T follicular helper cell (primary cell): ENCODE results near the gene PLA2R1.

Source experiments
- DNase-seq: peaks from one replicate; pipeline ENCODE4 v3.0.0-alpha.2; 2020; ENCODE audit warnings: low read depth
- total RNA-seq, 2 experiments: gene quantifications; one replicate each; lab custom pipeline; 2026; lab: John Stamatoyannopoulos, UW

Gene PLA2R1
- 0 reads per million in 2 experiments for total RNA-seq

- no peak for DNase-seq
Measured at GRCh38 chr2:160062292-160063005, at the start of gene PLA2R1. Gene PLA2R1 (minus strand): TSS chr2:160062615. CDS start chr2:160062403, 212 bp downstream.

DNA sequence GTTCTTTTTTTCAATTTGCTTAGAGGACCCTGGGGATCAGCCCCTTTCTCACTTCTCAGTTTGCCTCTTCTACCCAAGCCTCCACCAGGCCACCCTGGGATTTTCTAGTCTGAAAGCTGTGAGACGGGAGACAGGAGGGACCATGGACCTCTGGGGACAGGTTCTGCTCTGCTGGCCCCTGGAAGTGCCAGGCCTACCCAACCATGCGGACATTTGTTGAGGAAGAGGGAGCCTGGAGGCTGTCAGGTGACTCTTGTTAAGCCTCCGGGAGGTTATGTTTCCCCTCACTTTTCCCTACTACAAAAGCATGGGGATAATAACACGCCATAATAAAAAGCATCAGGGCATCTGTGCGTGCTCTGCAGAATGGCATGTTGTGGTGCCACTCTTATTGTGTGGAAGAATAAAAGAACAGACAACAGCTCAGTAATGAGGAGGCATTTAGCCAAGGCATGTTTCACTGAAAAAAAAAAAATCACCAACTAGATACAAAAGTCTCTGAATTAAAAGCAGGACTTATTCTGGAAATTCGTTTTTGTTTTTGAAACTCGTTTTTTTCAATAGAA, 48.3 kb upstream of the PLA2R1 start:
- no peak for DNase-seq

- peak; percentile 37 for DNase-seq
Measured at GRCh38 chr2:160109939-160110673, 47.7 kb upstream of the PLA2R1 start.

GRCh38 chr2:160109243-160109642, 46.8 kb upstream of the PLA2R1 start:
- DNase-seq, result no peak

DNA sequence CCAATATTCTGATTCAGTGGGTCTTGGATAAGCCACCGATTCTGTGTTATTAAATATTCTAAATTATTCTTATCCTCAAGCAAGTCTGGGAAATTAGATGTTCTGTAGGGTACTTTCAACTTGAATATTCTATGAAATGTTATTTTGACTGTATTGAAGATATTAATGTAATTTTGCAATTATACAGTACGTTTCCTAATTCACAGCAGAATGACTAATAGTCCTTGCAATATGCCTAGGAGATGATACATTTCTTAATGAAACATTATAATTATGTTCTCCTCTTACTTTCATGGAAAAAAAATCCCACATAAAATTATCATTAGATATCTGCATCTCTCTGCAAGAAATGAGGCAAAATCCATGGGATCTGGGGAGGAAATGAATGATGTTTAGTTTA, 46.2 kb upstream of the PLA2R1 start:
- DNase-seq, result no peak

- DNase-seq, result no peak
Measured at GRCh38 chr2:160105366-160105765, 43.0 kb upstream of the PLA2R1 start.

DNA sequence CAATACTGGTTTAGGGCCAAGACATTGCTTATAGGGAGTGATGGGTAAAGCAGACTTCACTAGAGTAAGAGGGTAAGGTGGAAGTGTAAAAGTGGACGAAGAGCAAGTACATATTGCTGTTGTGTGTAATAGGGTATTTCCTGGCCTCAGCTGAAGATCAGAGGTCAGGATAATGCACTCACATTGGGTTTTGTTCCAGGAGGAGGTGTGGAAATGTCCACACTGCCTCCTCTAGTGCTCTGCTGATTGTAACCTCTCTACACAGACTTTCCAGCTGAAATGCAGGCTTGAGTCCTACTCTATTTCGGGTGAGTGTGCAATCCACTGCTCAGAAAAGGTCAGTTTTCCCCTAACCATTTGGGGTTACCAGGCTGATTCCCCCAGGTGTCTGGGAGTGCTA, 41.7 kb upstream of the PLA2R1 start:
- no peak for DNase-seq

- DNase-seq, result no peak
Measured at GRCh38 chr2:160097326-160097725, 34.9 kb upstream of the PLA2R1 start.

DNA sequence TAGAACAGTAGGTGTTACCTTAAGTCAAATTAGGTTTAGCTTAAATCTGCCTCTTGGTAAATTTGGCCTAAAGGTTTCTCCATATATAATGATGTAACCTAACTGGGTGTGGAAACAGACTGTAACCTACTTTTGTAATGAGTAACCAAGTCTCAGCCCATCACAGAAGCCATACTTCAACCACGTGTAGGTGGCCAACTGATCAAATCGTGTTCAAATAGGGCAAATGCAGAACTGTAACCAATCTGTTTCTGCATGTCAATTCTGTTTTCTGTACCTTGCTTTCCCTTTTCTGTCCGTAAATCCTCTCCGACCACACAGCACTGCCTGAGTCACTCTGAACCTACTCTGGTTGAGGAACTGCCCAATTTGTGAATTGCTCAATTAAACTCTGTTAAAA, 34.0 kb upstream of the PLA2R1 start:
- no peak for DNase-seq

DNA sequence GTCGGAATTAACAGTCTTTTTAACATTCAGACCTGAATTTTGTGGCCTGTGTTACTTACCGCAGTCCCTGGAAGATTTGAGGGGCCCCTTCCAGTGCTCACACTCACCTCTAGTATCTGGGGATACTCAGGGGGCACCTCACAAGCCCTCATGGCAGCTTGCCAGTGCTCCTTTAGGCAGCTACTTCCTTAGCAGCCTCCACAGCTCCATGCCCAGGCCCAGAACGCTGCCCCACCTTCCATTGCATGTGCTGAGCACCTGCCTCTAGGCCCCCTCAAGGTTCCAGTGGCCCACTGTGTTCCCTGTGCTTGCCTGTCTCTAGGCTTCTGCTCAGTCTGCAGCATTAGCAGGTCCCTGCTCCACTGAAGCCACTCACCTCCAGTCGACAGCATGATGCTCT, 30.0 kb upstream of the PLA2R1 start:
- no peak for DNase-seq

- no peak for DNase-seq
Measured at GRCh38 chr2:160091381-160091780, 29.0 kb upstream of the PLA2R1 start.

DNA sequence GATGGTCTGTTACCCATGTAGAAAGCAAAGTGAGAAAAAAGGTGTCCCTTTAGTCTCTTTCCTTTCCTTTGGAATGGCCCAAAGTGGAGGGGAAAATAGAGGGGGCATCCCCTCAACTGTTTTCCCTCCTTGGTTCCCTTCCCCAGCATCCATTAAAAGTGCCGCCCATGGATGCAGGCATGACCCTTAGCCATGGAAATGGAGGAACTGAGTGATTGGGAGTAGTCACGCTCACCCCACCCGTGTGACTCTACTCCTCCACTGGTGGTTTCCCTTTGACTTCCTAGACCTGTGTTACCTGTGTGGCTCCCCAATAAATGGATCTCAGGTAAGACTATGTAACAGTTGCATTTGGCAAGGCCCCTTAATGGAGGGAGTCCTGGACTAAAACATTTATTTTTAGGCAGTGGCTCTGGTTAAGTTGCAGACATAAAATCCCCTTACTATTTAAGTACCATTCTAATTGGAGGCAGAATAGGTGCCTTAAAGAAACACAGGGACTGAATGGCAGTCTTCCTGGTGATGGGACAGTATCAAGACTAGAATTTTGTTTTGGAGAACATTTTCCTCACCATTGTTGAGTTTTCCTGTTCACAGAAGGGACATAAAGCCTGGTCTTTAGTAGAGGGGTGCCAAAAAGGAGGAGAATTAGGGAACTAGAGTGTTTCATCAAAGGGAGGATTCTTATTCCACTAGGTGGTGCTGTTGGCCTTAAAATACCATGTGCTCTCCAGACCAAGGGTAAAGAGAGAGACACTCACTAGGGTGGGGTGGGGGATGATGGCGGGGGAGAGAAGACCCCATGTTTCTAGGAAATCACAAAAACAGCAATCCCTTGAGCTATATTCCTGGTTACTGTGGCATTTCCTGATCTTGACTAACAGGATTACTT, 25.7 kb upstream of the PLA2R1 start:
- DNase-seq, result no peak

- DNase-seq, result no peak
Measured at GRCh38 chr2:160085662-160086061, 23.2 kb upstream of the PLA2R1 start.

DNA sequence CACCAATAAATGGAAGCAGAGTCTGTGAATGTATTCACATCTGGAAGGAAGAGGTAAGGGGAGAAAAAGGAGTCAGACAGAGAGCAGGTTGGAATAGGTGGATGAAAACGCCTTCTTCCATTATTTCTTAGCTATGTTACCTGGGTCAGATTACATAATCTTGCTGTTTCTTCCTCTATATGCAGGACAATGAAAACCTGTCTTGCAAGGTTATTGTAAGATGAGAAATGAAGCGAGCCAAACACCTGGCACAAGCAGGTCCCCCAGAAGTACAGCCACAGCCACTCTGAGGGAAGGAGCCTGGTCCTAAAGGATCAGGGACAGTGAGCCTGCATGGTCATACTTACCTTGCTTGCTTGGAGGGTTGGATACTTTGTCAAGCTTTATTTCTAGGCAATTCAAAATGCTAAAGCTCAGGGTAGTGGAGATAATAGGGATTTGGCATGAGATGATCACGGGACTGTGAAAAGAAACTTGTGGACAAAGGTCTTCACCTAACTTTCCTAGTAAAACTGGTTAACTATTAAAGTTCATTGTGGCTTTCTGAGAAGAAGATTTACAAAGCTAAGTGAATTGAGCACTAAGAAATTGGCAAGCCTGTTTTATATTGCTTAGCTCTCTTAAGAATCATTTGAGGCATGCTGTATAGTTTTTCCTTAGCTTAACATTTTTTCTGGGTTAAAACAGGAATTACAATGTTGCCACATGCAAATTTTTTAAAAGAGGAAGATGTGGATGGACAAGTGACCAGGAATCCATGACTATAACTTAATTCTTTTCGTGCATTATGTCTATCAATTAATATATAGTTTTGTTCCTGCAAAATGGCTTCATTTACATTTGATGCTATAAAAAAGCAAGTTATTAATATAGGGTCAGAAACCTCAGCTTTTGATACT, 15.7 kb upstream of the PLA2R1 start:
- no peak for DNase-seq

- no peak for DNase-seq
Measured at GRCh38 chr2:160076914-160077313, 14.5 kb upstream of the PLA2R1 start.

DNA sequence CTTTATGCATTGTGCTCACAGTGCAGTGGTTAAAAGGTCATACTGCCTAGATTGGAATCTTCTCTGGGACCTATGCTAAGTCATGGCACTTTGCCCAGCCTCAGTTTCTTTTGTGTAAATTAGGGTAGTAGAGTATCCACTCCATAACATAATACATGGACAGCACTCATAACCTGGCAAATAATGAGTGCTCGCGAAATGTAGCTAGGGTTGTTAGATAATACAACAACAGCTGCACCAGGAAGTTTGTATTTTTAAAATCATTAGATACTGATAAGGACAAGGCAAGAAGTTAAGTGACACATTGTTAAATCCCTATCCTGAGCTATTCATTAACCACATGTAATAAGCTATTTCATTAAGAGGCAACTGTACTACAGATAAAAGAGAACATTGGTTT, 13.8 kb upstream of the PLA2R1 start:
- no peak for DNase-seq

DNA sequence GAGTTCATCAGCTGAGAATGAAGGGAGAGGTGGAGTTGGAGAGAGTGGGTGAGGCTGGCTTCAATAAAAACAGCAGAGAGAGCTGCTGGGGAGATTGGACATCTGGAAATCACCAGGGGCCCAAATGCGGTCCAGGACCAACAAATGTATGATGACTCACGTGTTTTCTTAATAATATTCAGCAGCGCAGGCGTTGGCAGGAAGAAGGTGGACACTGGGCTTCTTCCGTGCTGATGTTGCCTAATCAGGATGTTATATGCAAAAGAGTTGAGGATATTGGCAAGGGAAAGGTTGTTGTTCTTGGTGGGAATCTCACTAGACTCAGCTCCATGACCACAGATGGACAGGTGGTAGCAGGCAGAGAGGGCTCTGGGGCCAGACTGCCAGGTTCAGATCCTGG, 12.8 kb upstream of the PLA2R1 start:
- no peak for DNase-seq

- DNase-seq, result no peak
Measured at GRCh38 chr2:160073284-160073888, 11.0 kb upstream of the PLA2R1 start.

DNA sequence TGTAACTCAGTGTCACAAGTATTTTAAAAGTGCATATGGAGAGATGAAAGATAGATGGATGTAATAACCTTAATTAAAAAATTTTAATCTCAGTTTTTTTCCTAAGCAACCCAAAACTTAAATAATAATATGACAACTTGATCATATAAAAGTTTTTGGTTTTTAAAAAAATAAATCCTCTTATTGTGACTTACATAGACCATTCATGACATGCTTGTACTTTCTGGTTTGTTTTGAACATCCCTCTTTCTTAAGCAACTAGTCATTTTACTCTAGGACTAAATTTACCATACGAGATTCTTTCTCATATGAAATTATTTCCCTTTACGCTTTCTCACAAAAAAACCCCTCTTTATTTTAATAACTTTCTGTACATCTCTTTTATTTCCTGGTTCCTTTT, 6.5 kb upstream of the PLA2R1 start:
- no peak for DNase-seq

GRCh38 chr2:160064916-160065315, 2.5 kb upstream of the PLA2R1 start:
- no peak for DNase-seq
